Activated CD4-positive, alpha-beta T cell treated with anti-CD3 and anti-CD28 coated beads, Interleukin-2, amount 50 U/mL, for 16 hours (primary cell): Measurements from ENCODE around the gene ZNF107.
"Not testable (repeated sequence)": the region's sequence is repeated elsewhere in the genome, so short reads cannot be mapped to it uniquely, and the experiment has no call there.

Experiments used
- DNase-seq: peaks from one replicate; pipeline ENCODE4 v3.0.0-alpha.2; 2020

The ZNF107 gene

DNA sequence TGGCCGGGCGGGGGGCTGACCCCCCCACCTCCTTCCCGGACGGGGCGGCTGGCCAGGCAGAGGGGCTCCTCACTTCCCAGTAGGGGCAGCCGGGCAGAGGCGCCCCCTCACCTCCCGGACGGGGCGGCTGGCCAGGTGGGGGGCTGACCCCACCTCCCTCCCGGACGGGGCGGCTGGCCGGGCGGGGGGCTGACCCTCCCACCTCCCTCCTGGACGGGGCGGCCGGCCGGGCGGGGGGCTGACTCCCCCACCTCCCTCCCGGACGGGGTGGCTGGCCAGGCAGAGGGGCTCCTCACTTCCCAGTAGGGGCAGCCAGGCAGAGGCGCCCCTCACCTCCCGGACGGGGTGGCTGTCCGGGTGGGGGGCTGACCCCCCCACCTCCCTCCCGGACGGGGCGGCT, 72.5 kb downstream of the ZNF107 start:
- DNase-seq, result not testable (repeated sequence)

DNA sequence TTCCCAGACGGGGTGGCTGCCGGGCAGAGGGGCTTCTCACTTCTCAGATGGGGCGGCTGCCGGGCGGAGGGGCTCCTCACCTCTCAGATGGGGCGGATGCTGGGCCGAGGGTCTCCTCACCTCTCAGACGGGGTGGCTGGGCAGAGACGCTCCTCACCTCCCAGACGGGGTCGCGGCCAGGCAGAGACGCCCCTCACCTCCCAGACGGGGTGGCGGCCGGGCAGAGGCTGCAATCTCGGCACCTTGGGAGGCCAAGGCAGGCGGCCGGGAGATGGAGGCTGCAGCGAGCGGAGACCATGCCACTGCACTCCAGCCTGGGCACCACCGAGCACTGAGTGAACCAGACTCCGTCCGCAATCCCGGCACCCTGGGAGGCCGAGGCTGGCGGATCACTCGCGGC, 73.0 kb downstream of the ZNF107 start:
- DNase-seq, result not testable (repeated sequence)

DNA sequence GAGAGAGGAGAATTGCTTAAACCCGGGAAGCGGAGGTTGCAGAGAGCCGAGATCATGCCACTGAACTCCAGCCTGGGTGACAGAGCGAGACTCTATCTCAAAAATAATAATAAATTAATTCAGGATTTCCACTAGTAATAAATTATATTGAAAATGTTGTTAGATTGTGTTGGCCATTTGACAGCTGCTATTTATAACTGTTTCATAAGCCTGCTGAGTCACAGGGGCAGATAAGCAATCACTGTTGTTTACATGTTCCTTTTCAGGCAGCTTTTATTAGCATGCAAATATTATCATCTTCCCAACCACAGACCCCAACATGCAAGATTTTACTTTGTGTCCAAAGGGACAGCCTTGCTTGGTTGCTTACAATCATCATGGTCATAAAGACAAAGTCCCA, 78.7 kb downstream of the ZNF107 start:
- DNase-seq, result no peak

DNA sequence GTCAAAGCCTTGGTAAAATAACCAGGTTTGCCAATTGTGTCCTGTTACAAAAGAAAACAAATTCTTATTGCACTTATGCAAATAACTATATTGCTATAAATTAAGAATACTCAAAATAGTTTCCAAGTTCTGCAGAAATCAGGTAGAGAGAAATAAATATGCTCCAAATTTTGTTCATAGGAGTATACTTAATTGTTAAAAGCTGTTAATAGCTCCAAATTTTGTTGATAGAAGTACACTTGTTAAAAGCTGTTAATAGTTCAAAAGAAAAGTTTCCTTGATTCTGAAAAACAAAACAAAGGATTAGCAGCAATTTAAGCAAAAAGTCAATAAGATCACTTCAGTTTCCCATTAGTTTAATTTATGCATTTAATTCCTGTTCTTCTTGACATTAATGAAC, 81.9 kb downstream of the ZNF107 start:
- DNase-seq, result no peak

DNA sequence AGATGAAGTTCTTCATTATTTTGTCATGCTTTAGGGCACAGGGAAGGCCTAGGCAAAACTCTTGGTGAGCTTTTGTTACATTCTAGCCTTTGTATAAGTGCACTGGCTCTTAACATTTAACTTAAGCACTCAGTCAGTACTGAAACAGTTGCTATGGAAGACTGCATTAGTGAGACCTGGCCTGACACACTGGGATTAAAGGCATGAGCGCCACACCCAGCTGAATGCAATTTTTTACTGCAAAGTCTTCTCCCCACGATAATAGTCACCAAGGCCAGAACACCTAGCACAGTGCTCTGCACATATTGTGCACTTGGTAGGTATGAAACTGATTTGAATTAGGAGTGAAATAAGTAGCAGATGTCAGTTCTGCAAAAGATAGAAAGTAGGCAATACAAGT, 87.1 kb downstream of the ZNF107 start:
- no peak for DNase-seq

DNA sequence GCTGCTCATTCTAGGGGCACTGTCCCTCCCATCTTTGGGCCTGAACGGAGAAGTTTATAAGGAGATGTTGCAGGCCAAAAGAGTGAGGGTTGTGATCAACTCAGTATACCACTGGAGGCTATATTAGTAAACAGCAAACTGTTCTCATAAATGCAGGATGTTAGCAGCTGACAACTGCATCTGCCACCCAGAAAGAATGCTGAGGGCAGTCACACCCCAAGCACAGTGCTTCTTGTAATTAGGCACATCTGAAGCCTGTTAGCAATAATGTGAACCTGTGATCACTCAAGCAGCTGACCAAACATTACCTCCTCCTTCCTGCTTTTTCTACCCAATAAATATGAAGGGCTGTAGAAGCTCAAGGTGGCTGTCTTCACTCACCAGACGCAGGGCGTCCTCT, 89.9 kb downstream of the ZNF107 start:
- no peak for DNase-seq

DNA sequence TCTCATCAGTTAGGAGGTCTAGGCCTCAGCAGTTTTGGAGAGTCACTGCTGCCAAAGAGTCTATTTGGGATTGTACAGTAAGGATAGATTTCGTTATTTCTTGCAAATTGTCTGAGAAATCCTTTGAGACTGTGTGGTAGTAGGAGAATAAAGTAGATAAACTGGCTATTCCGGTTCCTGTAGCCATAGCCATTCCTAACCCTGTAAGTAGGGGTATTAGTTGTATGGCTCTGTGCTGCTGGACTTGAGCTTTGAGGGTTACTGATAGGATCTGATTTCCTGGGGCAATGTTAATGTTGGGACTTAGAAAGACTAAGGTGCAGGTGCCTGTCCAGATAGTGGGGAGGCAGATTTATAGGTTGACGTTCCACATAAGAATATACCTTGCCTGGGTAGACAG, 92.2 kb downstream of the ZNF107 start:
- DNase-seq, result no peak
